ENCODE results near the gene OR6C70.

GRCh38 chr12:55472264-55472663 lies 2.3 kb upstream of the OR6C70 start:
- TF ChIP-seq CTCF (IDR thresholded peaks at IDR 0.05) (no peak), POLR2AphosphoS5 (IDR thresholded peaks at IDR 0.05; ENCODE audit: low read depth, low read length) (no peak), REST (IDR thresholded peaks at IDR 0.05; ENCODE audit: insufficient read depth in 1 of 2, low read depth in 2 of 2, low read length in 1 of 2) (no peak)
